SH-SY5Y (cell line): ENCODE data around the gene TAS1R2.

ENCODE experiments used
- GATA2 ChIP-seq: IDR thresholded peaks from 2 replicates; pipeline ENCODE4 v1.6.1; 2011; ENCODE audit warnings: mild to moderate bottlenecking, low read depth, low read length
- GATA3 ChIP-seq: IDR thresholded peaks from 2 replicates; pipeline ENCODE4 v1.6.1; 2011; ENCODE audit warnings: low read depth, mild to moderate bottlenecking, low read length, moderate library complexity

- TF ChIP-seq GATA2 (no peak), GATA3 (no peak)
Observed at GRCh38 chr1:18795002-18795689, 64.3 kb downstream of the TAS1R2 start.
